H1 (cell line): ENCODE measurements around the gene TMEM40. TPM values are rescaled to one million over a fixed set of nuclear protein-coding genes. Genes with fewer than 3 reads are reported as not detected.

Experiments
- BACH1 ChIP-seq: IDR thresholded peaks from 2 replicates; pipeline ENCODE4 v1.6.1; 2012; ENCODE audit warnings: low read length, improper control_type of control experiment
- polyA plus RNA-seq, 7 experiments: library from polyadenylated mRNA; depleted of rRNA in 3 of 7; stranded (reverse) in 5 of 7; unstranded in 2 of 7; fragments of >200 nt in 5 of 7; fragments of 200-250 nt in 2 of 7; gene quantifications; 1 replicate in 5 of 7; 2 replicates in 1 of 7; 4 replicates in 1 of 7; pipeline versions ENCODE4 v1.2.1 to v1.2.3, GENCODE V29; 2011 to 2013; ENCODE audit warnings: missing spikeins in 2 of 7, mixed read lengths in 2 of 7
- total RNA-seq: library from RNA; stranded (reverse); fragmentation: NEBNext Ultra II Directional; extraction: Animal tissue kit (Norgen Biotek cat#: 25700); gene quantifications from 2 replicates; pipeline ENCODE4 v1.2.1, GENCODE V29; 2021

The TMEM40 gene
- total and polyA plus RNA-seq, 2 of the 8 experiments (the other 6 are each of a cell fraction or from before 2014, with no cell fraction given): 0.18 TPM; not detected in 1

GRCh38 chr3:12727937-12728336 is 31.1 kb downstream of the TMEM40 start (continued):
- TF ChIP-seq BACH1: no peak
